Stomach (tissue), 9 donors: ENCODE results near the gene UNC45A. TPM values are rescaled to one million over a fixed set of nuclear protein-coding genes. Genes with fewer than 3 reads are reported as not detected.

Experiments used
- DNase-seq, 2 donors: peaks; one replicate each; pipeline versions ENCODE4 v3.0.0 to v3.0.0-alpha.2; 2013 to 2019
- H3K27ac ChIP-seq, 5 donors: fragments of 200-600 bp in 4 of 5; sonication (generic) in 4 of 5; one replicate each; pipeline ENCODE4 v1.5.1; 2013 to 2019; ENCODE audit warnings: mild to moderate bottlenecking in 1 of 5, moderate library complexity in 1 of 5
- H3K27me3 ChIP-seq, 3 donors: fragments of 200-600 bp; sonication (generic); one replicate each; pipeline ENCODE4 v1.5.1; 2017 to 2019; ENCODE audit warnings: mixed run types in 1 of 3
- H3K36me3 ChIP-seq, 4 donors: fragments of 200-600 bp; sonication (generic); 1 replicate in 3 of 4; 2 replicates in 1 of 4; pipeline ENCODE4 v1.5.1; 2016 to 2019
- H3K4me1 ChIP-seq, 4 donors: fragments of 200-600 bp; sonication (generic); one replicate each; pipeline ENCODE4 v1.5.1; 2016 to 2019
- H3K4me3 ChIP-seq, 4 donors: fragments of 200-600 bp; sonication (generic) in 3 of 4; one replicate each; pipeline ENCODE4 v1.5.1; 2016 to 2019; ENCODE audit warnings: mild to moderate bottlenecking in 1 of 4
- H3K9me3 ChIP-seq, 4 donors: fragments of 200-600 bp; sonication (generic); one replicate each; pipeline ENCODE4 v1.5.1; 2016 to 2019
- EP300 ChIP-seq: sonication (generic); formaldehyde crosslinking; IDR thresholded peaks from one replicate; pipeline ENCODE4 v1.6.1; 2017; ENCODE audit warnings: antibody characterized with exemption
- POLR2A ChIP-seq, 4 donors: fragments of 450-650 bp; IDR thresholded peaks; one replicate each; pipeline ENCODE4 v1.6.1; 2016; ENCODE audit warnings: antibody characterized with exemption in 4 of 4, control low read depth in 2 of 4, mild to moderate bottlenecking in 1 of 4, moderate library complexity in 1 of 4
- POLR2AphosphoS5 ChIP-seq, 3 donors: sonication (generic); formaldehyde crosslinking; IDR thresholded peaks; one replicate each; pipeline ENCODE4 v1.6.1; 2016; ENCODE audit warnings: antibody characterized with exemption in 3 of 3
- WGBS, 5 donors: extraction: QIAGEN DNeasy Blood & Tissue Kit in 3 of 5; methylation state at CpG; one replicate each; pipeline versions ENCODE4 v1.1.5 to v1.1.7; 2013 to 2018; 5-methylcytosine and 5-hydroxymethylcytosine counted together
- intact Hi-C: fragments of 100-400 bp; cut with DNase I; formaldehyde crosslinking; loops from one replicate; pipeline ENCODE4 v1.15.1; 2023; ENCODE audit warnings: low total_unique reads
- polyA plus RNA-seq, 3 donors: library from polyadenylated mRNA; stranded (reverse); fragments of 200-250 nt; gene quantifications; one replicate each; pipeline ENCODE4 v1.2.3, GENCODE V29; 2013
- small RNA-seq, 4 donors: library from RNA; depleted of rRNA; stranded (forward); fragments of <200 nt; gene quantifications; one replicate each; pipeline ENCODE3, GENCODE V24; 2016
- total RNA-seq, 5 donors: library from RNA; depleted of rRNA; stranded (reverse); fragments of >200 nt; gene quantifications; one replicate each; pipeline versions ENCODE4 v1.1.0 to v1.2.3, GENCODE V29; 2014 to 2016
- TF ChIP-seq, protein P1 (sequence below), 7 experiments: fragments of 450-650 bp in 4 of 7; fragments of 200-600 bp in 3 of 7; sonication (generic) in 3 of 7; IDR thresholded peaks; one replicate each; pipeline ENCODE4 v1.5.1; 2016 to 2019; ENCODE audit warnings: antibody characterized with exemption in 7 of 7, control low read depth in 2 of 7, mild to moderate bottlenecking in 1 of 7
- donor health status: healthy with polysubstance abuse.
- donor health status: Bipolar disorder and iron deficiency.
- donor health status: healthy.

The UNC45A gene
- total and polyA plus RNA-seq, 8 donors = 28.0 to 63.8 (median 43.0) TPM

DNA sequence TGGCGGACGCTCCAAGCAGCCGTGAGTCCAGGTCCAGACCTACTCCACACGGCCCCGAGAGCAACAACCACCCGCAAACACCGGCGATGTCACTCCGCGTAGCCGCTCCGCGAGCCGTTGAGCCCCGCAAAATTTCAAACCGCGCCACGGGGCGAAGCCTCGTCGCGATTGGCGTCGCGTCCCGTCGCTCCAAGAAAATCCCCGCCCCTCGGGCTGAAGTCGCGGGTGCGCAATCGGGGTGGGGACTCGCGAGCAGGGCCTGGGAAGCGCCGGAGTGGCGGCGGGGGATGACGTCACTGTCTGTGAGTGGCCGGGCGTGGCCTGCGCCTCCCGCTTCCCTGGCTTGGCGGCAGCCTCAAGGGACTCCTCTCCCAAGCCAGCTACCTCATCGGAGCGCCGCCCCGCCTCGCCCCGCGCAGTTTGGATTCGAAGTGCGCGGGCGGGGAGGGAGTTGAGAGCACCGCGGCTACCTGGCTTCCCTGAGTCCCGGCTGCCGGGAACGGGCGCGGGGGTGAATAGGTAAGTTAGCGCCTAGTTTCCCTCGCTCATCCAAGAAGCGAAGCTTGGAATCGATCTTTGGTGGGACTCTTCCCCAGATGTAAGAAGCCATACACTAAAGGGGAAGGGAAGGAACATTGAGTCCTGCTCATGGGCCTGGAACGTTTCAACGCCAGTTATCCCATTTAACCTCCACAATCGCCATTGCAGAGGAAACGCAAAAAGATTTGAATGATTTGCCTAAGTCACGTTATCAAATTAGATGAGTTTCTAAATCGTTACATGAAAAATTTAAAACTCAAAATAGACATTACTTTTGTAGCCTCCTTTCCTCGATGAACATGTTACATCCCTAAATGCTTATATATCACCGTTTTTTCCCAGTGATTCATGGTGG, 59.6 kb downstream of the UNC45A start, which contains the start of gene PRC1:
Gene PRC1 (minus strand): TSS at position 119 of the 895 bp plus-strand sequence. CDS start 118 bp downstream, at position 1.
- Histone ChIP-seq H3K4me1 (peaks cover 0 to 23% (median 14%) of the 10 kb centered on the region in 4 donors), H3K27ac (peak within 1 kb of the TSS; percentile 77 to 97 (median 91)), H3K4me3 (peak within 1 kb of the TSS; percentile 84 to 89 (median 86)), H3K9me3 (no peaks in the 10 kb centered on the region), H3K36me3 (peaks cover 13 to 28% (median 24%) of the 10 kb centered on the region in 4 donors), H3K27me3 (no peaks in the 10 kb centered on the region)
- WGBS, 5 donors = 0 to 1% (median 0%) methylated on average over 34 to 75 of the region's 75 CpGs
- intact Hi-C loops = no loop called here
- TF ChIP-seq, protein P1, sequence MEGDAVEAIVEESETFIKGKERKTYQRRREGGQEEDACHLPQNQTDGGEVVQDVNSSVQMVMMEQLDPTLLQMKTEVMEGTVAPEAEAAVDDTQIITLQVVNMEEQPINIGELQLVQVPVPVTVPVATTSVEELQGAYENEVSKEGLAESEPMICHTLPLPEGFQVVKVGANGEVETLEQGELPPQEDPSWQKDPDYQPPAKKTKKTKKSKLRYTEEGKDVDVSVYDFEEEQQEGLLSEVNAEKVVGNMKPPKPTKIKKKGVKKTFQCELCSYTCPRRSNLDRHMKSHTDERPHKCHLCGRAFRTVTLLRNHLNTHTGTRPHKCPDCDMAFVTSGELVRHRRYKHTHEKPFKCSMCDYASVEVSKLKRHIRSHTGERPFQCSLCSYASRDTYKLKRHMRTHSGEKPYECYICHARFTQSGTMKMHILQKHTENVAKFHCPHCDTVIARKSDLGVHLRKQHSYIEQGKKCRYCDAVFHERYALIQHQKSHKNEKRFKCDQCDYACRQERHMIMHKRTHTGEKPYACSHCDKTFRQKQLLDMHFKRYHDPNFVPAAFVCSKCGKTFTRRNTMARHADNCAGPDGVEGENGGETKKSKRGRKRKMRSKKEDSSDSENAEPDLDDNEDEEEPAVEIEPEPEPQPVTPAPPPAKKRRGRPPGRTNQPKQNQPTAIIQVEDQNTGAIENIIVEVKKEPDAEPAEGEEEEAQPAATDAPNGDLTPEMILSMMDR (IDR thresholded peaks at IDR 0.05) = no peak
- TF ChIP-seq POLR2A (IDR thresholded peaks at IDR 0.05) (peak in 2 of 4 donors; percentile 57 to 61), EP300 (no peak), POLR2AphosphoS5 (IDR thresholded peaks at IDR 0.05) (peak; percentile 86 to 91 (median 88))
- peak; percentile 99 to 100 for DNase-seq

DNA sequence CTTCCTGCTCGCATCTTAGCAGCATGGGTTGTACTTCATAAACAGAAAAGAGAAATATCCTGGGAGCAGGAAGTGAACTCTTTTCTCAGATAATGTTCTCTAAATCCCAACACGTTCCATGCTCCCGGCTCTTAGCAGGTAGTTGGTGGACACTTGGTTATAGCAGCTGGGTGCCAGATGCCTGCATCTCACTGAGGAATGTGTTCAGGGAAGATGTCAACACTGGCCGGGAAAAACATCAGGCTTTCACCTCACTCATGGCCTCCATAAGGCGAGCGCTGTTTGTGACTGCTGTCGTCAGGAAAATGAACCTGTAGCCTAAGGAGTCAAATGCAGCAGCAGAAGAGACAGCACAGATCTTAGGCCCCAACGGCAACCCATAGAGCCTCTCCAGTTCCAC, 63.7 kb downstream of the UNC45A start:
- Histone ChIP-seq H3K4me1 (peaks cover 0 to 15% (median 9%) of the 10 kb centered on the region in 4 donors), H3K9me3 (no peaks in the 10 kb centered on the region), H3K36me3 (peaks cover 51 to 68% (median 65%) of the 10 kb centered on the region in 4 donors), H3K4me3 (no peak overlapping the region), H3K27me3 (no peaks in the 10 kb centered on the region), H3K27ac (no peak overlapping the region)
- DNase-seq = no peak
- 83 to 92% (median 88%) methylated on average over 7 to 8 of the region's 8 CpGs for WGBS, 5 donors
- TF ChIP-seq, protein P1 (IDR thresholded peaks at IDR 0.05) = no peak
- no peak for TF ChIP-seq EP300
- no peak for TF ChIP-seq POLR2A (IDR thresholded peaks at IDR 0.05)
- TF ChIP-seq POLR2AphosphoS5 (IDR thresholded peaks at IDR 0.05) = no peak
- intact Hi-C loops = no loop called here

- 90 to 97% (median 96%) methylated on average over 3 of the region's 3 CpGs for WGBS, 5 donors
- peaks cover 74 to 93% (median 90%) of the 10 kb centered on the region in 4 donors for H3K36me3 ChIP-seq
- intact Hi-C loops = no loop called here
Observed at GRCh38 chr15:91001209-91001608, 66.1 kb downstream of the UNC45A start.

More at GRCh38 chr15:91001209-91001608, 66.1 kb downstream of the UNC45A start:
- Histone ChIP-seq H3K4me3 (no peak overlapping the region), H3K27me3 (no peaks in the 10 kb centered on the region), H3K9me3 (no peaks in the 10 kb centered on the region), H3K27ac (no peak overlapping the region), H3K4me1 (no peaks in the 10 kb centered on the region)
- no peak for DNase-seq
- TF ChIP-seq, protein P1 (IDR thresholded peaks at IDR 0.05) = no peak
- TF ChIP-seq EP300 = no peak
- no peak for TF ChIP-seq POLR2AphosphoS5 (IDR thresholded peaks at IDR 0.05)
- TF ChIP-seq POLR2A (IDR thresholded peaks at IDR 0.05) = no peak

Small RNA genes within 50 kb of the gene (small RNA-seq; reads per million reads assigned to genes)
- 0 reads per million in 4 donors for gene RF00019

Other genes starting within 250 kb of the UNC45A start
- gene BLM, start 217.9 kb upstream of the UNC45A start, total RNA-seq = 10 to 100 TPM in 1 of 5 donors, 1 to 10 TPM in 4; 1.8 to 10.5 (median 4.6) TPM
- 1 to 10 TPM; 1.1 to 2.9 (median 2.3) TPM for gene BLM, start 217.9 kb upstream of the UNC45A start, polyA plus RNA-seq
- gene FURIN, start 66.7 kb upstream of the UNC45A start, total RNA-seq = 10 to 100 TPM; 32.7 to 81.1 (median 56.4) TPM
- 10 to 100 TPM; 13.7 to 26.3 (median 21.0) TPM for gene FURIN, start 66.7 kb upstream of the UNC45A start, polyA plus RNA-seq
- gene FES, start 50.8 kb upstream of the UNC45A start, total RNA-seq = 10 to 100 TPM; 13.8 to 49.1 (median 25.1) TPM
- gene FES, start 50.8 kb upstream of the UNC45A start, polyA plus RNA-seq = 10 to 100 TPM in 1 of 3 donors, 1 to 10 TPM in 2; 8.0 to 11.8 (median 8.9) TPM
- 100 to 1,000 TPM in 3 of 5 donors, 10 to 100 TPM in 2; 30.5 to 286 (median 201) TPM for gene MAN2A2, start 32.0 kb upstream of the UNC45A start, total RNA-seq
- gene MAN2A2, start 32.0 kb upstream of the UNC45A start, polyA plus RNA-seq = 10 to 100 TPM in 2 of 3 donors, 1 to 10 TPM in 1; 2.9 to 16.4 (median 16.0) TPM
- 10 to 100 TPM in 3 of 5 donors, not detected in 2; 12.1 to 19.6 (median 12.1) TPM for gene HDDC3, start 2.7 kb upstream of the UNC45A start, total RNA-seq
- 10 to 100 TPM; 18.8 to 22.1 (median 19.8) TPM for gene HDDC3, start 2.7 kb upstream of the UNC45A start, polyA plus RNA-seq
- 10 to 100 TPM in 2 of 5 donors, 1 to 10 TPM in 3; 2.2 to 98.5 (median 8.8) TPM for gene RCCD1, start 19.6 kb downstream of the UNC45A start, total RNA-seq
- gene RCCD1, start 19.6 kb downstream of the UNC45A start, polyA plus RNA-seq = 10 to 100 TPM in 1 of 3 donors, 1 to 10 TPM in 2; 6.1 to 11.3 (median 6.7) TPM
- 10 to 100 TPM in 4 of 5 donors, 1 to 10 TPM in 1; 8.2 to 60.7 (median 25.8) TPM for gene PRC1, start 59.2 kb downstream of the UNC45A start, total RNA-seq
- 10 to 100 TPM in 2 of 3 donors, 1 to 10 TPM in 1; 9.0 to 33.5 (median 16.8) TPM for gene PRC1, start 59.2 kb downstream of the UNC45A start, polyA plus RNA-seq
- gene VPS33B, start 87.3 kb downstream of the UNC45A start, total RNA-seq = 10 to 100 TPM in 2 of 5 donors, 1 to 10 TPM in 3; 1.2 to 23.2 (median 7.5) TPM
- gene VPS33B, start 87.3 kb downstream of the UNC45A start, polyA plus RNA-seq = 10 to 100 TPM; 12.6 to 13.0 (median 12.6) TPM
- gene SV2B, start 165.0 kb downstream of the UNC45A start, total RNA-seq = 1 to 10 TPM in 1 of 5 donors, under 1 TPM in 2, not detected in 2; 0.14 to 1.7 (median 0.45) TPM
- under 1 TPM in 2 of 3 donors, not detected in 1; 0.06 to 0.23 TPM for gene SV2B, start 165.0 kb downstream of the UNC45A start, polyA plus RNA-seq